MG63 (cell line): Measurements from ENCODE around the gene SFXN5. TPM values are rescaled to one million over a fixed set of nuclear protein-coding genes. Genes with fewer than 3 reads are reported as not detected.

Experiments used
- DNase-seq: peaks from one replicate; pipeline ENCODE4 v3.0.0-alpha.2; 2020
- H3K27me3 ChIP-seq: fragments of 250-450 bp; sonication (Bioruptor Pico); 2 replicates; pipeline ENCODE4 v1.5.1; 2020; ENCODE audit warnings: mild to moderate bottlenecking, moderate library complexity
- H3K36me3 ChIP-seq: fragments of 250-450 bp; sonication (Bioruptor Pico); 2 replicates; pipeline ENCODE4 v1.5.1; 2020; ENCODE audit warnings: mild to moderate bottlenecking, moderate library complexity
- H3K4me3 ChIP-seq: fragments of 250-450 bp; sonication (Bioruptor Pico); 2 replicates; pipeline ENCODE4 v1.5.1; 2020; ENCODE audit warnings: mild to moderate bottlenecking, moderate library complexity
- H3K9me3 ChIP-seq: fragments of 250-450 bp; sonication (Bioruptor Pico); 2 replicates; pipeline ENCODE4 v1.5.1; 2020; ENCODE audit warnings: mild to moderate bottlenecking, moderate library complexity
- total RNA-seq: library from RNA; depleted of rRNA; stranded (reverse); fragments of >200 nt; shearing (Covaris generic); gene quantifications from 2 replicates; pipeline ENCODE4 v1.2.3, GENCODE V29; 2014; ENCODE audit warnings: low replicate concordance

Gene SFXN5
- total RNA-seq, 1 experiment from 2014 or later, result 2.4 TPM

DNA sequence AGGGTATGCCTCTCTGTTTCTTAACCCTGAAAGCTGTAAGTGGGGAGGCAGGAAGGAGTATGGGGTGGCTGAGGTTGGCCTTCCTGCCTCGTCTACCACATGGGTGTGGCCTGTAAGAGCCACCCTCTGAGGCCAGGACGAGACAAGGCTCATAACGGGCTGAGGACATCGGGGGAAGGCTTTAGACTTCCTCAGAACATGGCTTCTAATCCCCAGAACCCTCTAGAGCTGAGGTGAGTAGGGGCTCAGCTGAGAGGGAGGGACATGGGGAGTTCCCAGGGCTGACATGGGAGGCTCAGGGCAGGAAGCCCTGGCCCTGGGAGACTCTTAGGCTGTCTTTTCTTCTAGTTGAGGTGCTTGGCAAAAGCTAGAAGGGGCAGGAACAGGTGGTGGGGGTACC, 117.5 kb downstream of the SFXN5 start:
- DNase-seq, result no peak
- Histone ChIP-seq H3K9me3 (no peaks in the 10 kb centered on the region), H3K4me3 (no peak overlapping the region), H3K27me3 (no peaks in the 10 kb centered on the region), H3K36me3 (no peaks in the 10 kb centered on the region)

DNA sequence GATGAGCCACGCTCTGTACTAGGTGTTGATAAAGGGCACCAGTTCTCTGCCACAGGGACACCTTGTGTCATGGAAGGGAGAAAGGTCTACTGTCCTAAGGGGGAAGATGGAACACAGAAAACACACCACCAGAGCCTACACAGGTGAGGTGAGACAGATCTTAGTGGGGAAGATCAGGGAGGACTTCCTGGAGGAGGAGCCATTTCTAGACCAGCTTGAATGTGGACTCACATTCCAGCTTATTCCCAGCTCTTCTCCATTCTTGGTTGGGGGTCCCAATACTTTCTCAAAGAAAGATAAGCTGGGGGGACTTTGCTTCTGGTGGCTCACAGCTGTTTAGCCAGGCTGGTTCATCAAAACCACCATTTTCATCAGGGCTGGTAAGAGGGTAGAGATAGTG, 118.0 kb downstream of the SFXN5 start:
- no peak overlapping the region for H3K4me3 ChIP-seq
- no peak for DNase-seq
- H3K9me3 ChIP-seq, result no peaks in the 10 kb centered on the region
- no peaks in the 10 kb centered on the region for H3K27me3 ChIP-seq
- H3K36me3 ChIP-seq, result no peaks in the 10 kb centered on the region

DNA sequence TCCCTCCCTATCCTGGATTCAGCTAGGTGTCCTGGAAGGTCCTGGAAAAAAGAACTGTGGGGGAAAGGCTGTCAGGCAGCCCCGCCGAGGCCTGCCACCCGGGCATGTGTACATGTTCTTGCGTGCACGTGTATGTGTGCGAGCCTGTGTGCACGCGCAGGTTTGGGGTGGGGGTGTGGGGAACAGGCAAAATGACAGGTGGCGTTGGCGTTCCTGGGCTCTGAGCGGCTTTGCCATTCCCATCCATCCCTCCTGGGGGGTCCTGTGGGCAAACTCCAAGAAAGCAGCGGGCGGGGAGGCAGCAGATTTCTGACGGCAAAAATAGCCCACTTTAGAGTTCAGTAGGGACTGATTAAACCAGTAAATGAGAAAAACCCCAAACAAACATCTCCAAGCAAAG, 118.6 kb downstream of the SFXN5 start:
- Histone ChIP-seq H3K9me3 (no peaks in the 10 kb centered on the region), H3K4me3 (no peak overlapping the region), H3K27me3 (no peaks in the 10 kb centered on the region), H3K36me3 (no peaks in the 10 kb centered on the region)
- DNase-seq, result no peak

DNA sequence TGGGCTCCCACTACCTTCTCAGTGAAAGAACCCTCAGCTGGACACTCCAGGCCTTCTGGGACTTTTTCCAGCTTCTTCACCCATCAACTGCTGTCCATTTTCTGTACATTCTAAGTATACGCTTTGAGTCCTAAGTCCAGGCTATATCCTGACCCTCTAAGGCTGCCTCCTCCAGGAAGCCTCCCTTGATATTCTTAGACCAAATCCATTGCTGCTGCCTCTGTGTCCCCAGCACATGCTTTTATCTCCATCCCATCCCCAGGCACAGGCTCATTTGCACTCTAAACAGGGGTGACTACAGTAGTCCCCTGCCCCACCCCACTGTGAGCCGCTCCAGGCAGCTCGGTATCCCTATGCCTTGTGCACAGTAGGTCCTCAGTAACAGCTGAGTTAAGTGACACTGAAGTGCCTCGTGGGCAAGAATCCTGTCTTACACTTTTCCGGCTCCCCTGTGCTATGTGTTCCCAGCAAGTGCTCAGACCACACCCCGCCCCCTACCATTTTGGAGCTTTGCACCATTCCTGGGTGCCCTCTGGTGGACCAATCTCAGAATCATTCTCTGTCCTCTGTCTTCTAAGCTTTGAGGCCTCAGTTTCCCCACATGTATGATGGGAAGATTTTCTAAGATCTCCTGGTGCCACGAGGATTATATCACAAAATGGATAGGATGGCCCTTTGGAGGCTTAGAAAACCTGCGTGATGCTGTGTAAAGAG, 119.2 kb downstream of the SFXN5 start:
- Histone ChIP-seq H3K4me3 (no peak overlapping the region), H3K27me3 (no peaks in the 10 kb centered on the region), H3K9me3 (no peaks in the 10 kb centered on the region), H3K36me3 (no peaks in the 10 kb centered on the region)
- no peak for DNase-seq

DNA sequence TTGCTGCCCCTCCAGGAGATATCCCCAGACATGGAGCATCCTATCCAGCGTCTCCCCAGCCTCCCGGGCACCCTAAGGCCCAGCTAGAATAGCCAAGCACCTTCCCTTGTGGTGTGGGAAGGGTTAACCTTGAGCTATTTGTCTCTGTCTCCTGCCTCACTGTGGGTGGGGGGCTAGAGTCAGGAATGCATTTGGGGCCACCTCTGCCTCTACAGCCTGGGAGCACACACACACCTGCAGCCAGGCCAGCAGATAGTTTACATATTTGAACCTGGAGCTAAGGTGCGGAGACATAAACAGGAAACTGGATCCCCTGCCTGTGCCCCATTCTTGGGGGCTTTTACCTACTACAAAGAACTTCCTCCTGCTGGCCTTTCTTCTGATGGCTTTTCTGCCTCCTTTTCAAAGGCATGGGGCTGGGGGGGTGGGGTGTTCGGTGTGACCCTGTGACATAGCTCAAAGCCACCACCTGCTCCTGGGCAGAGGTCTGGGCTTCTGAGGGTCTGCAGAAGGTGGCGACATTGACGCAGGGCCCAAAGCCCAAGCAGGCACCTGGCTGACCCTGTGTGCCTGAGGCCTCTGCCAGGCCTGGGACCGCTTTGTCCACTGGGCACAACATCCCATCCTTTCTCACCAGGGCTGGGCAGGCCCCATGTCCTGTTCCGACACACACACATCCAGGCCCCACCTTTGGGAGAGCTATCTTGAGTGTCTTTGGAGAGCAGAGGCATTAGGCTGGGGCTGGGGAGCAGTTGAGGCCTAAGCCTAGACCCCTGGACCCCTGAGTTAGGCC, 120.0 kb downstream of the SFXN5 start:
- no peaks in the 10 kb centered on the region for H3K27me3 ChIP-seq
- no peak overlapping the region for H3K4me3 ChIP-seq
- no peaks in the 10 kb centered on the region for H3K36me3 ChIP-seq
- no peaks in the 10 kb centered on the region for H3K9me3 ChIP-seq
- no peak for DNase-seq

DNA sequence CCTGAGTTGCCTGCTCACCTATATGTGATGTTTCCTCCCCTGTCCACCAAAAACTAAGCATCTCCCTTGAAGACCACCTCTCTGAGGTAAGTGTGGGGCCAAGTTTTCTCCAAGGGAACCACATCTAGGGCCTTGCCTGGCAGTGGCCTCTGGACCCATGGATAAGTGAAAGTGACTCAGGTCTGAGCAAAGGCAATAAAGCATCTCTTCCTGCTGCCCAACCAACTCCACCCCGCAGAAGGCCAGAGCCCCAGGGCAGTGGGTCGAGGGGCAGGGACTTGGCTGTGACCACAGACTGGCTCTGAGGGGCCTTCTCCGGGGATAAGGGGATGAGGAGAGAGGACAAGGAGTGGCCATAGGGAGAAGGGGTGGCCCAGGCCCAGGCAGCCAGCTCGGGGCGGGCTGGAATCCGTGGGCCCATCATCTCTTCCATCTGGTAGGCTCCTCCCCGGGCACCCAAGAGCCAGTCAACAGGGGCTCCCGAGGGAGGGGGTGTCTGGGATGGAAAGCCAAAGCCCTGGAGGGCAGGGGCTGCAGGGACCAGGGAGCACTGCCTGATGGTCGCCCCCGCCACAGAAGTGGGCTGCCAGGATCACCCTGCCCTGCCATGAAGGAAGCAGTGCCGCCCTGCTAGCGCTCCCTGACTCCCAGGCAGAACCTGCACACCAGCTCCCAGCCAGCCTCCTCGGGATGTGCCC, 120.8 kb downstream of the SFXN5 start:
- Histone ChIP-seq H3K27me3 (no peaks in the 10 kb centered on the region), H3K9me3 (no peaks in the 10 kb centered on the region), H3K36me3 (no peaks in the 10 kb centered on the region), H3K4me3 (no peak overlapping the region)
- DNase-seq, result no peak

DNA sequence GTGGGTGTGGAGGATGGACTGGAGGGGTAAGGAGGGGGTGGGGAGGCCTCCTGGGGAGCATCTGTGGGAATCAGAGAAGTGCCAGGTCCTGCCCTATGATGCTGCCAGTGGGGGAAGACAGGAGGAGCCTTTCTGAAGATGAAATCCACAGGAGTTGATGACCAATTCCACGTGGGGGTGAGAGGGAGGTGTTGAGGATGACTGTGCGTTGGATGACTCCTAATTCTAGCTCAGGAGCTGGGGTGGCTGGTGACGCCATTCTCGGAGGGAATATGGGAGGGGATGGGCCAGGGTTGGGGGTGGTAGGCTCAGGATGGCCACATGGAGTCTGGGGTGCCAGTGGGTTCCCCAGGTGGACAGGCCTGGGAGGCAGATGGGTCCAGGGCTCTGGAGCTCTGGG, 121.9 kb downstream of the SFXN5 start:
- H3K4me3 ChIP-seq, result no peak overlapping the region
- H3K9me3 ChIP-seq, result no peaks in the 10 kb centered on the region
- no peaks in the 10 kb centered on the region for H3K27me3 ChIP-seq
- DNase-seq, result no peak
- H3K36me3 ChIP-seq, result no peaks in the 10 kb centered on the region

DNA sequence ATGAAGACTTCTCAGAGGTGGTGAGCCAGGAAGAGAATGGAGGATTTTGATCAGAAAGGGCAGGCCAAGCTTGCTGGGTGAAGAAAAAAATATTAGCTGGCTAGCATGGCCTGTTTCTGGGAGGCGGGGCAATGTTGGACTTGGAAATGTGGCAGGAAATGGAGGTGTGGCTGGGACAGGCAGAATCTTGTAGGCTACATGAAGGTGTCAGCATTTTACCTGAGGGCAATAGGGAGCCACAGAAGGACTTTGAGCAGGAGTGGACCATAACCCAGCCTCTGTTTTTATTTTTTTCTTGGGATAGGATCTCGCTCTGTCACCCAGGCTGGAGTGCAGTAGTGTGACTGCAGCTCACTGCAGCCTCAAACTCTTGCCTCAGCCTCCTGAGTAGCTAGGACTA, 122.5 kb downstream of the SFXN5 start:
- no peaks in the 10 kb centered on the region for H3K9me3 ChIP-seq
- H3K36me3 ChIP-seq, result no peaks in the 10 kb centered on the region
- no peaks in the 10 kb centered on the region for H3K27me3 ChIP-seq
- no peak for DNase-seq
- H3K4me3 ChIP-seq, result no peak overlapping the region

DNA sequence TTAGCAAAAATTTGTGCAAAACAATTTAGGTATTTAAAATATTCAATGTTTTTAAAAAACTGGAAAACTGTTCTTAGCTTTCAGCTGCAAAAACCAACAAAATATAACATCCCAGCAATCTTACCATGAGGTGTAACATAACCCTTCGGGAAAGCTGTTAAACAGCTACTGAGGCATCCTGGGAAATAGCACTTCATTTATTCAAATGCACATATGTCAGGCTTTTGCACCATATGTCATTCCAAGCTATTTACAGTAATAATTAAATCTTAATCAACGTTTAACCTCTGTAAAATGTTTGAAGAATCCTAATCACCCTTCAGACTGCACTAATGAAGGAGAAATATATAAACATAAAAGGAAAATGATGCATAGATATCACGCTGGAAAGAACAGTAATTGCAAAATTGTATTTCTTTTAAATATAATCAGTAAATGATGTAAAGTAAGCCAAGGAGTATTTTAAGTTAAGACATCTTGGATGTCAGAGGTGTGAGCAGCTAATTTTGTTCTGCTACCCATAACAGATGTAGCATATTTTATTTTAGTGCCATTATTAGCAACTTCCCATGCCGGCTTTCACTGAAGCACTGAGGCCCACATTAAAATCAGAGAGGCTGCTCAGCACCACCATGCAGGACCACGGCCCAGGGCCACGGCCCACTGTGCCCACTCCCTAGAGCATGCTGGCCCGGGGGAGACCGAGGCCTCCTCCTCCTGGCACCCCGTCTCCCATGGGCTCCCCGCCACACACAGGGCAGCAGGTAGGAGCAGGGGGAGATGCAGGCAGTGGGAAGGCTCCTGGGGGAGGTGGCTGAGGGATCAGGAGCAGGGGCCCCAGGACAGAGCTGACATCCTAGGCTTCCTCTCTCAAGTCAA, 123.3 kb downstream of the SFXN5 start:
- Histone ChIP-seq H3K9me3 (no peaks in the 10 kb centered on the region), H3K4me3 (no peak overlapping the region), H3K27me3 (no peaks in the 10 kb centered on the region), H3K36me3 (no peaks in the 10 kb centered on the region)
- no peak for DNase-seq

DNA sequence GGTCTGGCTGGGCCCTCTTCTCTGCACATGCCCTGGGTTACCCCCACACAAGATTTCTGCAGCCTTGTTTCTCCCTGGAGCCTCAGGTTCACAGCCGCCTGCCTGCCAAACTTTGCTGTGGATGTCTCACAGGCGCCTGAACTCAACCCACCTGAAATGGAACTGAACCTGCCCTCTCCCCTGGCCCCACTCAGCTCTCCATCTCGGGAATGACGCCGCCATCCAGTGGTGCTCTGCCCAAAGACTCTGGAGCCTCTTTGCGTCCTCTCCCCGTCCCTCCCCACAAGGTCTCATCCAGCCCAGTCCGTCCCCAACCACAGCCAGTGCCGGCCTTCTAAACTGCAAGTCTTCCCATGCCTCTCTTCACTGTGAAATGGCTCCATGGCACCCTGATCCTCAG, 125.0 kb downstream of the SFXN5 start:
- Histone ChIP-seq H3K27me3 (no peaks in the 10 kb centered on the region), H3K9me3 (no peaks in the 10 kb centered on the region), H3K36me3 (no peaks in the 10 kb centered on the region), H3K4me3 (no peak overlapping the region)
- no peak for DNase-seq

DNA sequence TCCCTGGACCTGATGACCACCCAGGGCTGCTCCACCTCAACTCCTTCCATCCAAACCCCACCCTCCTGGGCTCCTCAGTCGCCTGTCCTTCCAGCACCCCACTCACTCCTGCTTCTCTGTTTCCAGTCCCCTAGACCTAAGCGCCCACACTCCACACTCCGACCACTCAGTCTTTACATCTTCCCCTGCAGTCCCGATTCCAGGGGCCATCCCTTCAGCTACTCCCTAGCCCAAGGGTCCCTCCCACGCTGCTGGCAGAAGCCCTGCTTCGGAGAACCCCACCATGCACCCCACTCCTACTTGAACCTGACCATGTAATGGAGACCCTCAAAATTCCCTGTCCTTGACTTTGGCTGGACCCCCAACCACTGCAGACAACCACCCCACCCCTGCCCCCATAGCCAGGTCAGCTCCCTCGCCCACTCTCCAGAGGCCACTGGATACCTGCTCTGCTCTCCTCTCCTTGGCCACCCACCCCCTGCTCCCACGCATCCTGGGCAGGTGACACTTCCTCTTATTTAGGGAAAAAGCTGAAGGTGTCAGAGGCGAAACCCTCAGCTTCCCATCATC, 126.0 kb downstream of the SFXN5 start:
- no peaks in the 10 kb centered on the region for H3K27me3 ChIP-seq
- no peak for DNase-seq

DNA sequence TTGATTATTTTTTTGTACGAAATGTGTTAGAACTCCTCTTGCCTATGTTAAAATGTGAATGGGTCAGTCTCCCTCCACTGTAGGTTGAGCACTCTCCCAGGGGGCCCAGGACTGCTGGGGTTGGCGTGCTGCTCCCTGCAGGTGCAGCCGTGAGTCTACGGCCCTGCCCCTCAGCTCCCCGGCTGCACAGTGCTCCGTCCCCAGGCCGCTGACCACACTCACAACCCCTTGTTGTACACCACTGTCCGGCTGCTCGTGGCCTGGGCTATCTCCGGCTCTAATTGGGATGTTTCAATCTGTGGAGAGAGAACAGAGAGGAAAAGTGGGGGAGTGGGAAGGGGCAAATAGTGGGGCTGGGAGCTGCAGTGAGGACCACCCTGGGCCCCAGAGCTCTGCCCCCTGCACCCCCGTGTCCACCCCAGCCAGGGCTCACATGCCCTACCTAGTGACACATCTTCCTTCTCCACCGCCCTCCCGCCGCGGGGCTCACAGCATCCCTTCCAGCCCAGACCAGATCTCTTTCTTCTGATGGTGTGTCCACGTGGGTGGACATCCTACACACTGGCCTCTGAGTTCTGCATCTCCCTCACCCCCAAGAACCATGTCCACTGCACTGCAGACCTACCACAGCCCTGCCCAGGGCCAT, 126.6 kb downstream of the SFXN5 start:
- Histone ChIP-seq H3K9me3 (no peaks in the 10 kb centered on the region), H3K36me3 (no peaks in the 10 kb centered on the region), H3K27me3 (no peaks in the 10 kb centered on the region), H3K4me3 (no peak overlapping the region)
- no peak for DNase-seq

More for the DNA sequence above, 126.0 kb downstream of the SFXN5 start:
- Histone ChIP-seq H3K9me3 (no peaks in the 10 kb centered on the region), H3K36me3 (no peaks in the 10 kb centered on the region), H3K4me3 (no peak overlapping the region)

DNA sequence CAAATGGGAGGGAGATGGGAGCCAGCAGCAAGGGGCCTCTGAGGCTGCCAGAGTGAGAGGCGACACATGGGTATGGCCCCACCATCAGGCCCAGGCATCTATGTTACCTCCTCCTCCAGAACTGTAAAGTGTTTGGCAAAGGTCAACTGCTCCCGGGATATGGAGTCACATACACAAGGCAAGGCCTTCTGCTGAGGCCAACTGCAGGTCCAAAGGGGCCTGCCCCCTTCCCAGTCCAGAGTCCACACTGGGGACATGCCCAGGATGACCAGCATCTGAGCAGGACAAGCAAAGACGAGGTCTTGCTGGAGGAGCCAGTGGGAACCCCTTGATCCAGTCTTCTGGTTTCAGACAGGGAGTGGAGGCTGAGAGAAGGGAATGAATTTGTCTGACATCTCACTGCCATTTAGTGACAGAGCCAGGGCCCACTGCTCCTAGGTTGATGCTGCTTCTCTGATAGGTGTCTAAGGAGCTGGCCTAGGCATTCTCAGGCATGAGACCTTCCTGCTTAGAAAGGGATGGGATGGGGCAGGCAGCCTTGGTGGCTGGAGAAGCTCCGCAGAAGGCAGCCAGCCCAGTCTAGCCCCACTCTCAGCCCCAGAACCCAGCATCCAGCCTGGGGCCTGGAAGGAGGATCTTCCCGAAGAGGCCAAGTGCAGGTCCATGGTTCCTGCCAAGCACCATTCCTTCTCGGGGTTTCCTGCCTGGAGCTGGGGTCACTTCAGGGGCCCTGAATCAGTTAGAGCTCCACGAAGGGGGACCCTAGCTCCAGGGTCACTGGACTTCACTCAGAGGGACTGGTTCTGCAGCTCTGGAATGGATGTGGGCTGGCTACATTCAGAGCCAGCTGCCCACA, 127.7 kb downstream of the SFXN5 start:
- DNase-seq, result no peak
- no peak overlapping the region for H3K4me3 ChIP-seq
- H3K9me3 ChIP-seq, result no peaks in the 10 kb centered on the region
- no peaks in the 10 kb centered on the region for H3K27me3 ChIP-seq
- H3K36me3 ChIP-seq, result no peaks in the 10 kb centered on the region

DNA sequence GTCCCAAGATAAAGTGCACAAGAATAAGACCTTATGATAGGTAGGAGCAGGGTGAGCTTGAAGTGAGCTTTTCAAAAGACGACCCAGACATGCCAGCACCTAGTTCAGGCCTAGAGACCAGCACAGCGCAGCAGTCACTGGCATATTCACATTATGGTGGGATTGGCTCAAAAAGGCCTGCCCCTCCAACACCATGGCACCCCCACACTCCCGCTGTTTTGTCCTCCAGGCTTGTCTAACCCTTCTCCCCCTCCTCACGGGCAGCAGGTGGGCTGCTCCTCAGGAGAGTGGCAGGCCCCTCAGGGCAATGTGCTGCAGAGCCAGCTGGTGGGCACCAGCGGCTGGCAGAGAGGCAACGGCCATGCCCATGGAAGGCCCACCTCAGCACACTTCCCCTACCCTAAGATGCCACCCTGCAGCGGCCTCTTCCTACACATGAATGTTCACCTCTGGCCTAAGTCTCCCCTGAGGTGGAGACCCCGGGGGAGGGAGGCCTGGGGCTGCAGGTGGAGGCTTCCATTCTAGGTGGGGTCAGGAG, 128.6 kb downstream of the SFXN5 start:
- Histone ChIP-seq H3K4me3 (no peak overlapping the region), H3K9me3 (no peaks in the 10 kb centered on the region), H3K27me3 (no peaks in the 10 kb centered on the region), H3K36me3 (no peaks in the 10 kb centered on the region)
- DNase-seq, result no peak

DNA sequence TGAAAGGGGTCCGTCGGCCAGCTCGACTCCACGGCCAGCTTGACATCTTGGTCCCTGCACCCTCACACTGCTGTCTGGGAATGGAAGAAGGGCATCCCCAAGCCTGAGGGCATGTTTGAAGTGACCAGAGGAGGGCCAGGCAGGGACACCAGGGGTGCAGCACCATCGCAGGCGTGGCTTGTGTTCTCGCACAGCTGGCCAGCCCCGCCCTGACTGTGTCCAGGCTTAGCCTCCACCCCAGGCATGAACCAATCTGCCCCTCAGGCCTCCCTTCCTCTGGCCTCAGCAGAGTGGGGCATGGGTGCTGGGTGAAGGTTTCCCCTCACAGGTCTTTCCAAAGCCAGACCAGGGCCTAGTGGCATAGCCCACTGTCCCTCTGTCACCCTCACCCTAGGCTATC, 129.2 kb downstream of the SFXN5 start:
- H3K36me3 ChIP-seq, result no peaks in the 10 kb centered on the region
- DNase-seq, result no peak

More for the DNA sequence above, 129.2 kb downstream of the SFXN5 start:
- Histone ChIP-seq H3K9me3 (no peaks in the 10 kb centered on the region), H3K27me3 (no peaks in the 10 kb centered on the region), H3K4me3 (no peak overlapping the region)
